Trophoblast cell (in vitro differentiated cells and primary cell): Measurements from ENCODE around the gene HIRA.

Experiments
- DNase-seq, 2 donors: peaks; one replicate each; pipeline ENCODE4 v3.0.0-alpha.2; 2016
- H2AFZ ChIP-seq: 2 replicates; pipeline ENCODE4 v1.6.1; 2013; ENCODE audit warnings: low read length, moderate library complexity, mild to moderate bottlenecking; ENCODE audit not compliant: insufficient read depth, poor library complexity
- H2AK5ac ChIP-seq: 2 replicates; pipeline ENCODE4 v1.6.1; 2013; ENCODE audit warnings: mild to moderate bottlenecking, low read length
- H2BK120ac ChIP-seq: 2 replicates; pipeline ENCODE4 v1.6.1; 2013; ENCODE audit warnings: low read length, mild to moderate bottlenecking, moderate library complexity; ENCODE audit not compliant: insufficient read depth, poor library complexity
- H2BK12ac ChIP-seq: 2 replicates; pipeline ENCODE4 v1.6.1; 2013; ENCODE audit warnings: mild to moderate bottlenecking, low read length, moderate library complexity
- H2BK5ac ChIP-seq: 2 replicates; pipeline ENCODE4 v1.6.1; 2013; ENCODE audit warnings: low read length, low read depth, moderate library complexity, mild to moderate bottlenecking; ENCODE audit not compliant: poor library complexity
- H3K14ac ChIP-seq: 2 replicates; pipeline ENCODE4 v1.6.1; 2013; ENCODE audit warnings: mild to moderate bottlenecking, low read length
- H3K18ac ChIP-seq: 2 replicates; pipeline ENCODE4 v1.6.1; 2013; ENCODE audit warnings: mild to moderate bottlenecking, low read length
- H3K23ac ChIP-seq: 2 replicates; pipeline ENCODE4 v1.6.1; 2013; ENCODE audit warnings: low read length
- H3K27ac ChIP-seq: 2 replicates; pipeline ENCODE4 v1.5.1; 2013; ENCODE audit warnings: low read depth, mild to moderate bottlenecking, inconsistent platforms, low read length, moderate library complexity
- H3K27me3 ChIP-seq: 2 replicates; pipeline ENCODE4 v1.6.1; 2013; ENCODE audit warnings: inconsistent platforms, mild to moderate bottlenecking, low read length, moderate library complexity; ENCODE audit not compliant: insufficient read depth
- H3K36me3 ChIP-seq, 2 experiments: 1 replicate in 1 of 2; 2 replicates in 1 of 2; pipeline ENCODE4 v1.6.1; 2013; ENCODE audit warnings: low read length in 2 of 2, mild to moderate bottlenecking in 2 of 2, moderate library complexity in 1 of 2; ENCODE audit not compliant: insufficient read depth in 2 of 2, control insufficient read depth in 1 of 2
- H3K4ac ChIP-seq: 2 replicates; pipeline ENCODE4 v1.6.1; 2013; ENCODE audit warnings: low read depth, mild to moderate bottlenecking, low read length, moderate library complexity
- H3K4me1 ChIP-seq, 2 experiments: 1 replicate in 1 of 2; 2 replicates in 1 of 2; pipeline ENCODE4 v1.6.1; 2013; ENCODE audit warnings: low read length in 2 of 2, mild to moderate bottlenecking in 2 of 2, moderate library complexity in 1 of 2; ENCODE audit not compliant: insufficient read depth in 2 of 2, control insufficient read depth in 1 of 2
- H3K4me2 ChIP-seq: 2 replicates; pipeline ENCODE4 v1.6.1; 2013; ENCODE audit warnings: inconsistent platforms, mild to moderate bottlenecking, low read length, moderate library complexity
- H3K4me3 ChIP-seq: 2 replicates; pipeline ENCODE4 v1.5.1; 2013; ENCODE audit warnings: mild to moderate bottlenecking, low read depth, low read length, inconsistent platforms
- H3K79me1 ChIP-seq: one replicate; pipeline ENCODE4 v1.6.1; 2013; ENCODE audit warnings: low read length
- H3K79me2 ChIP-seq: 2 replicates; pipeline ENCODE4 v1.6.1; 2013; ENCODE audit warnings: low read length, mild to moderate bottlenecking; ENCODE audit not compliant: control insufficient read depth, insufficient read depth, poor library complexity
- H3K9ac ChIP-seq: 2 replicates; pipeline ENCODE4 v1.6.1; 2013; ENCODE audit warnings: mild to moderate bottlenecking, low read length
- H3K9me3 ChIP-seq: 2 replicates; pipeline ENCODE4 v1.6.1; 2013; ENCODE audit warnings: low read depth, mild to moderate bottlenecking, control low read depth, inconsistent platforms, low read length; ENCODE audit not compliant: insufficient read depth
- H4K12ac ChIP-seq: 2 replicates; pipeline ENCODE4 v1.6.1; 2013; ENCODE audit warnings: low read depth, mild to moderate bottlenecking, low read length, moderate library complexity
- H4K8ac ChIP-seq: 2 replicates; pipeline ENCODE4 v1.6.1; 2013; ENCODE audit warnings: low read depth, mild to moderate bottlenecking, low read length, moderate library complexity
- H4K91ac ChIP-seq: one replicate; pipeline ENCODE4 v1.6.1; 2013; ENCODE audit warnings: low read depth, mild to moderate bottlenecking, low read length, moderate library complexity
- WGBS: extraction: QIAGEN DNeasy Blood & Tissue Kit; methylation state at CpG from one replicate; pipeline ENCODE4 v1.1.7; 2013; ENCODE audit warnings: missing lambda C conversion rate; ENCODE audit not compliant: insufficient read length, insufficient coverage; ENCODE audit errors: extremely low coverage; 5-methylcytosine and 5-hydroxymethylcytosine counted together

The HIRA gene

GRCh38 chr22:19457828-19458428, 26.4 kb upstream of the HIRA start:
- no CpG with 5 or more reads among the region's 8 CpGs for WGBS
- Histone ChIP-seq H3K14ac (no peak overlapping the region), H2BK5ac (no peak overlapping the region)

GRCh38 chr22:19456541-19456940, 25.0 kb upstream of the HIRA start:
- Histone ChIP-seq H3K9me3 (peaks cover 3% of the 10 kb centered on the region), H3K4me3 (no peak overlapping the region), H2BK12ac (no peak overlapping the region), H3K79me2 (no peaks in the 10 kb centered on the region), H3K23ac (no peak overlapping the region), H3K36me3 (peaks cover 56 to 70% of the 10 kb centered on the region in 2 experiments), H3K4me2 (no peak overlapping the region), H3K4ac (no peak overlapping the region), H3K9ac (no peak overlapping the region), H4K12ac (no peak overlapping the region), H3K4me1 (peaks cover 0 to 4% of the 10 kb centered on the region in 2 experiments), H4K8ac (no peak overlapping the region), H3K79me1 (no peaks in the 10 kb centered on the region), H4K91ac (no peak overlapping the region), H2AFZ (no peak overlapping the region), H3K27me3 (no peaks in the 10 kb centered on the region), H3K27ac (no peak overlapping the region), H3K14ac (no peak overlapping the region), H3K18ac (no peak overlapping the region), H2AK5ac (no peak overlapping the region), H2BK5ac (no peak overlapping the region), H2BK120ac (no peak overlapping the region)
- DNase-seq = no peak
- WGBS = no CpG with 5 or more reads among the region's 10 CpGs

More at GRCh38 chr22:19457828-19458428, 26.4 kb upstream of the HIRA start:
- no peak for DNase-seq
- Histone ChIP-seq H3K36me3 (peaks cover 56 to 62% of the 10 kb centered on the region in 2 experiments), H3K4me1 (peaks cover 0 to 4% of the 10 kb centered on the region in 2 experiments), H3K23ac (no peak overlapping the region), H3K27me3 (no peaks in the 10 kb centered on the region), H2BK120ac (no peak overlapping the region), H3K4me3 (no peak overlapping the region), H3K79me1 (no peaks in the 10 kb centered on the region), H2AK5ac (no peak overlapping the region), H3K18ac (no peak overlapping the region), H4K91ac (no peak overlapping the region), H2AFZ (no peak overlapping the region), H2BK12ac (no peak overlapping the region), H4K8ac (no peak overlapping the region), H3K9ac (no peak overlapping the region), H3K9me3 (peaks cover 3% of the 10 kb centered on the region), H3K79me2 (no peaks in the 10 kb centered on the region), H3K4ac (no peak overlapping the region), H4K12ac (no peak overlapping the region), H3K27ac (no peak overlapping the region), H3K4me2 (no peak overlapping the region)

GRCh38 chr22:19455585-19456370, 24.2 kb upstream of the HIRA start:
- Histone ChIP-seq H3K27me3 (no peaks in the 10 kb centered on the region), H2BK5ac (no peak overlapping the region), H3K18ac (no peak overlapping the region), H4K8ac (no peak overlapping the region), H2BK120ac (no peak overlapping the region), H3K36me3 (peaks cover 56 to 71% of the 10 kb centered on the region in 2 experiments), H4K91ac (no peak overlapping the region), H3K4me2 (no peak overlapping the region), H3K79me2 (no peaks in the 10 kb centered on the region), H3K9ac (no peak overlapping the region), H4K12ac (no peak overlapping the region), H2BK12ac (no peak overlapping the region), H3K23ac (no peak overlapping the region), H3K9me3 (peaks cover 3% of the 10 kb centered on the region), H3K4me3 (no peak overlapping the region), H3K79me1 (no peaks in the 10 kb centered on the region), H2AK5ac (no peak overlapping the region), H3K14ac (no peak overlapping the region), H3K4me1 (peaks cover 0 to 4% of the 10 kb centered on the region in 2 experiments), H3K4ac (no peak overlapping the region), H2AFZ (no peak overlapping the region), H3K27ac (no peak overlapping the region)
- no peak for DNase-seq
- WGBS = no CpG with 5 or more reads among the region's 4 CpGs

- Histone ChIP-seq H2BK5ac (no peak overlapping the region), H4K91ac (no peak overlapping the region), H3K18ac (no peak overlapping the region), H3K79me1 (no peaks in the 10 kb centered on the region), H2BK120ac (no peak overlapping the region), H3K4ac (no peak overlapping the region), H3K4me2 (no peak overlapping the region), H4K8ac (no peak overlapping the region), H3K9me3 (peaks cover 3% of the 10 kb centered on the region), H2AFZ (no peak overlapping the region), H3K4me3 (no peak overlapping the region), H3K27ac (no peak overlapping the region), H3K36me3 (peaks cover 52 to 73% of the 10 kb centered on the region in 2 experiments), H3K9ac (no peak overlapping the region), H3K4me1 (peaks cover 0 to 4% of the 10 kb centered on the region in 2 experiments), H3K79me2 (no peaks in the 10 kb centered on the region), H4K12ac (no peak overlapping the region), H2AK5ac (no peak overlapping the region), H3K14ac (no peak overlapping the region), H3K23ac (no peak overlapping the region), H2BK12ac (no peak overlapping the region), H3K27me3 (no peaks in the 10 kb centered on the region)
- WGBS = no CpG with 5 or more reads among the region's 2 CpGs
- no peak for DNase-seq
These were observed 23.5 kb upstream of the HIRA start for GRCh38 chr22:19455033-19455432.
